NCI-H446 treated with DMSO at 0.1 percent for 48 hours (cell line): ENCODE results near the gene PLK2.

Experiments used
- DNase-seq: peaks from one replicate; lab custom pipeline; 2025; lab: John Stamatoyannopoulos, UW

The PLK2 gene

DNA sequence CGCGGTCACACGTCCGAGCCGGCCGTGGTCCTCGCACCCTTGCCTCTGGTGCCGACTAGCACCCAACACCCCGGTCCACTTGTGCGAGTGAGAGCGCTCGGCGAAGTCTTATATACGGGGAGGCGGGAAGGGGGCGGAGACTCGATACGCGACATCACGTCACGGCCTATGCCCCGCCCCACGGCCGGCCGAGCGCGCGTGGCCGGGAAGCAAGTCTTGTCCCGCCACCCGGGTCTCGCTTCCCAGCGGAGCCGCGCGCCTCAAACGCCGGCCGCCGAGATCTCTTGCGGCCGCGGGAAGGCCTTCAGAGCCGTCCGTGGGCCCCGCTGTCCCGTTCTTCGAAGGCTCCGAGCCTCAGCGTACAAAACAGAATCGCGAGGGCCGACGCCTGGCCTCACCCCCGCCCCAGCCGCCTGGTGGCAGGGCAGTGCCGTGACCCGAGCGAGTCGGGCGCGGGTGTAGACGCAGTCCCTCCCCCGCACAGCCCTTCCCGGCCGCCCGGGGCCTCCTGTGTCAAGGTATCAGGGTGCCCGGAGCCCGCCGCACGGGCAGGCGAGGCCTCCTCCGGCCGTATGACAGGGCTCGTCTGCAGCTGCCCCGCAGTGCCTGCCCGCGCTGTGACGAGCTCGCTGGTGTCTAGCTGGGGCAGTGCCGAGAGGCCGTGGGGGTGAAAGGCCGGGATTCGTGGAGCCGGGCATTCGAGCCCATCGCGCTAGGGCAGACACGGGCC lies at the start of gene PLK2:
TSS of gene PLK2 (minus strand) at position 85 of the 730 bp plus-strand sequence. CDS start 127 bp downstream, outside the sequence.
- peak; percentile 52 for DNase-seq

DNA sequence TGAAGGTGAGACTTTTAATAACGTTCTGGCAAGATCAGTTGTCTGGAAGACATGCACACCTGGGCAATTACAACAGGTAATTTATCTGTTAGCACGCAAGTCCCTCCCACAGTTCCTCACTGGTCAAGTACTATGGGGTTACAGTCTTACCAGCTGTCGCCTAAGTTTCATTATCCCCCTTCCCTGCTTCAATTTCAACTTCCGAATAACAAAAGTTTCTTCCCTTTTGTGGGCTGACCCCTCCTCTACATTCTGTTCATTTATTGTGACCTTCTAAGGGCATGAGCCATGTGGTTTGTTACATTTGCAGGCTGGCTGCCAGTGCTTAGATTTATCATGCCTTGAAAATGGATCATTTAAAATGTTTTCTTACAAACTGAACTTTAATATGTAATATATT lies 47.8 kb upstream of the PLK2 start:
- DNase-seq: no peak

DNA sequence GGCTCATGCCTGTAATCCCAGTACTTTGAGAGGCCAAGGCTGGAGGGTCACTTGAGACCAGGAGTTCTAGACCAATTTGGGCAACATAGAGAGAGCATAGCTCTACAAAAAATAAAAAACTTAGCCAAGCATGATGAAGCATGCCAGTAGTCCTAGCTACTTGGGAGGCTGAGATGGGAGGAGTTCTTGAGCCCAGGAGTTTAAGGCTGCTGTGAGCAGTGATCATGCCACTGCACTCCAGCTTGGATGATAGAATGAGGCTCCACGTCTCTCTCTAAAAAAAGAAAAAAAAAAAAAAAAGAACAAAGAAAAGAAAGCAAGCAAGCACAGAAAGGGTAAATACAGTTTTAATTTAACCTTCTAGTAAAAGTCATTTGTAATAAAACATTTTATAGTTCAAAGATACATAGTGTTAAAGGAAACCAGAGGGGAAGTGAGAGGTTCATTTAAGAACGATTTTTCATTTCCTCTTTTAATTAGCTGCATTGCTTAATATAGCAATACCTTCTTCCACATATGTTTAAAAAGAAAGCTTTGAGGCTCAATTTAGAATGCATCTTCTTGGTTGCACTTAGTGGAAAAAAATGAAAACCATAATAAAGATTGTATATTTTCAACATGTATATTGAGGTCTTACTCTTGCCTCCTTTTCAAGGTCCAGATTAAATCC lies 46.2 kb upstream of the PLK2 start:
- no peak for DNase-seq

DNA sequence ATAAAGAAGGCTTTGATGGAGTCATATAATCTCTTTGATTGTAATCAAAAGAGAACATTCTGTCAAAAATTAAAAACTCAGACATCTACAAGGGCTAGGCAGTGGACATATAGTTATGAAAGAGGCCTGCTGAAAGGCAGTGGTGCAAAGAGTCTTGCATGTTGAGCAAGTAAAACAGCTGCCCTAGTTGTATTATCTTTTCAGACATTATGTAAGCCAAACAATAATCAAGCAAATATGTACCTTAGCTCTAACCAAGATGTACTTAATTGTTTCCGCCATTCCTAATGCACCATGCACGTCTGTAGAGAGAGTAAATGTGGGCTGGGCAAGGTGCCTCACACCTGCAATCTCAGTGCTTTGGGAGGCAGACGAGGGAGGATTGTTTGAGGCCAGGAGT lies 45.6 kb upstream of the PLK2 start:
- DNase-seq: no peak

DNA sequence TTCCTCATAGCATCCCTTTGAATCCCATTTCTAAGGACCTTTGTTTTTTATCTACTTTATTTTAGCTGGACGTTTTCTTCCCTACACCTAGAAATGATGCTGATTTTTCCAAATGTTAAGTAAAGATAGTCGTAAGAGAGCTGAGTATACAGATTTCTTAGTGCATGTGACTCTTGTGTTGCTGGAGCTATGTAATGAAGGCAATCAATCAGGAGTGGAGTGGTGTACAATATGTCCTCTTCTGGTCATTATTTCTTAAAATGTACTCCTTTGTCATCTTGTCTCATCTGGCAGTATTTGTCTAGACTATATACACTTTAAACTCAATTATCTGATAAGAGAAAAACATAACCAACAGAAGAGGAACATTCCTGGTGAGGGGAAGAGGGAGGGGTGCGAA lies 44.9 kb upstream of the PLK2 start:
- no peak for DNase-seq

DNA sequence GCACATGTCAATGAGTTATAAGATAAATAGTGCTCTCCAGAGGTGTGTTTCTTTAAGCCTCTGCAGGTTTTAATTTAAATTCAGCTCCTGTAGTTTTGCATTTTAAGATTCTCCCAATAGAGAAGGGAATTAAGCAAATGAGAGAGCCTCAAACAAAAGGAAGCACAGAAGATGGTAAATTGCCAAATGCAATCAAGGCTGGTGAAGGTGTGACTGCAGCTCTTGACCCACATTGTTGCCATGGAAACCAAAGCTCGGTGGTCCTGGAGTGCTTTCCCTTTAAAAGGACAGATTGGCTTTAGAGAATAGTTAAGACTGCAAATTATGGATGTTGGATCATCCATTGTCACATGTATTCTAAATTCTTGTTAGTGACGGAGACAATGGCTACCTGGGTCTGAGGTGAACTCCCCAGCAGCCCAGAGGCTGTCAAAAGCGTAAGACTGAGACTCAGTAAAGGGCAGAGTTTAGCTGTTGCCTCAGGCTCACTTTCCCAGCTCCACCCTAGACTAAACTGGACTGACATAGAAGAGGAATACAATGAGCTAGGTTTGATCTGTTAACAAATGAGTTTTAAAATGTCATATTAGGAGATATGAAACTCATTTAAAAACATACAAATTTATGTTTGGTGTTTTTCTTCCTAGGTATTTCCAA lies 43.6 kb upstream of the PLK2 start:
- DNase-seq: no peak

DNA sequence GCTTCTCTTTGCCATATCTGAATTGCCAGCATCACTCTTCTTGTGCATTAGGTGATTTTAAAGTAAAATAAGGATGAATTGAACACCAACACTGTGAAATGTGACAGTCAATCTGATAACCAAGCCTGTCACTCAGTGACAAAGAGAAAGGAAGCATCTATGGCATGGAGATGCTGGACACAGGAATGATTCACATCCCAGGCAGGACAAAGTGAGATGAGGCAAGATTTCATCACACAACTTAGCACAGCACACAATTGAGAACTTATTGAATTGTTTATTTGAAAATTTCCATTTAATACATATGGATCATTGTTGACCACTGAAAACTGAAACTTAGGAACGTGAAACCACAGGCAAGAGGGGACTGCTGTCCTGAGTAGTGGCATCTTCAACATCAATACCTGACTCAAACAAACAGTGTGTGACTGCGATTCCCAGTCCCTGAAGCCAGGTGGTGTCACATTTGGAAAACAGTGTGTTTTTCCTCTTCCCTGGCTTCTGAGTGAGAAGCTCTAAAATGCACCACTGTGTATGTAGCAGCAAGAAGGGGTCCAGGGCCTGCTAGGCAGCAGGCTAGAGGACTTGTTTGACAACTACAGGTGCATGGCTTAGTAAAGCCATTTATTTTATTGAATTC lies 42.0 kb upstream of the PLK2 start:
- DNase-seq: no peak

DNA sequence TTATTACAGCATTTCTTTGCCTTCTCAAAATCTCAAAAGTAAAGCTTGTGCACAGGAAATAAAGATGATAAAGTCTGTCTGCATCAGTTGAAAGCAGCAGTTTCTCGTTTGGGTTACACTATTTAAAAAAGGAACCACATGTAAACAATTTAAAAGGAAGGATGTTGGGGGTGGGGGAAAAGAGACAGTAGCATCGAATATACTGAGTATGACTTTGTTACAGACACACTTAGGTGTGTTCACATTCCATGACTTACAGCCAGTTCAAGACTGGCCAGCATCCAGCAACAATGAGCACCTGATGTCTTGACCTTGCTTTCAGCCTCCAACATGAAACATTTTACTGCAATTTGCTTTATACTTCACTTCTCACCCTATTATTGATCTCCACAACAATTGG lies 40.1 kb upstream of the PLK2 start:
- DNase-seq: no peak

DNA sequence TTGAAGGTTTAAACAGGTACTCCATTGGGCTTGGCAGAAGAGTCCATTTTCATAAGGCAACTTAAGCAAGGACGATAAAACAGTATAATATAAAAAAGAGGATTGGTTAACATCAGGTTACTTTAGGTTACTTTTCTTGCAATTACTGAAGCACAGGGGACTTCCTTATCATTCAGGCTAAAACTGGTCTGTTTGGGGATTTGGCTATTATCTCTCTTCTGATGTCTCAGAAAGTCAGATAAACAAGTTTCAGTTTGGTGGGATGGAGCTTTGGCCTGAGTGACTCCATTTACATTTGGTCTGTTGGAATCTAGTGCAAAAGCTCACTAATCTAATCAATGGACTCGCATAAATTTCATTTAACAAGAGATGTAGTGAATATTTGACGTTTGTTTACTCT lies 39.3 kb upstream of the PLK2 start:
- no peak for DNase-seq

DNA sequence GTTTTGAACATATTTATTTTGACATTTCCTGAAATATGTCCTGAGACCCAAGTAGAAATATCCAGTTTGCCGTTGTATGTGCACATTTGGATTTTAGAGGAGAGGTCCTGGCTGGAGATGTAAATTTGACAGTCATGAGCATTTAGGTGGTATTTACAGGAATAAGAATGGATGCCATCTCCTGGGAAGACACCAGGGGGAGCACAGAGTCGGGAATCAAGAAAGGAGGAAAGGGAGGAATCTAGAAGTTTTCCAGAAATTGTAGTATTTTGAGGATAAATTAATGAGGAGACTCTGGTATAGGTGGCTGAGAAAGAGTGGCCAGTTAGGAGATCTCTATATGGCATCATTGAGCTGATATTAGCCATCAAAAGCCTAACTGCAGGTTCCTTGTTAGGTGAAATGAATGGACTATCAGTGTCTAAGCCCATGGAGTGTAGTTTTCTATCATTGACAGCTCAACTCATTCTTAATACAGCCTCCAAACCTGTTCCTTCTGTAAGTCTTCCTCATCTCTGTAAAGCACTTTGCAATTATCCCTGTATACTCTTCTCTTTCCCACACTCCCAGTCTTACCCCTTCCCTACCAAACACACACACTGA lies 38.6 kb upstream of the PLK2 start:
- DNase-seq: no peak

DNA sequence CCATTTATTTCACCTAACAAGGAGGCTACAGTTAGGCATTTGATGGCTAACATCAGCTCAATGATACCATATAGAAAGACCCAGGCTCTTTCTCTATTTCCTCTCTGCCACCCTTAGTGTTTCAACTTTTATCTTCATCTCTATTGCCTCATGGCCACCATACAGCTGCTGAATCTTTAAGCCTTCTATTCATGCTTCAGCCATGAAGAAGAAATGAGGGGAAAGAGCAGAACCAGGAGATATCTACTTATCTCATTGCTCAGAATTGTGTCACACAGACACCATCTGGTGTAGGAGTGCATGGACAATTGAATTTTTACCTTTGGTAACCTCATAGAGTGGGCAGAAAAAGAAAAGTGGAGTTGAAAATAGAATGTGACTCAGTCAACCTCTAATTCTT lies 38.0 kb upstream of the PLK2 start:
- no peak for DNase-seq

DNA sequence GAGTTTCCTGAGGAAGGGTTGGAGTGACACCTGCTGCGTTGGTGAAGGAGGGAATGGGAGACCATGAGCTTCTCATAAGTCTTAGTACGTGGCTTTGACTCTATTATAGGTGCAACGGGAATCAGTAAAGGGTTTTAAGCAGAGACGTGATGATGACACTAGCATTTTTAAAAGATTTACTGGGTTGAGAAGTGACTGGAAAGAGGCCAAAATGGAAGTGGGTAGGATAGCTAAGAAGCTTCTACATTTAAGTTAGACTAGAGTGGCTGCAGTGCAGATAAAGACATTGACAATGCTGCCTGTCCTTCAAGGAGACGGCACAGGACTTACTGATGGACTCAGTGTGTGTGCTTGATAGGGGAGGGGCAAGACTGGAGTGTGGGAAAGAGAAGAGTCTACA lies 37.5 kb upstream of the PLK2 start:
- DNase-seq: no peak

DNA sequence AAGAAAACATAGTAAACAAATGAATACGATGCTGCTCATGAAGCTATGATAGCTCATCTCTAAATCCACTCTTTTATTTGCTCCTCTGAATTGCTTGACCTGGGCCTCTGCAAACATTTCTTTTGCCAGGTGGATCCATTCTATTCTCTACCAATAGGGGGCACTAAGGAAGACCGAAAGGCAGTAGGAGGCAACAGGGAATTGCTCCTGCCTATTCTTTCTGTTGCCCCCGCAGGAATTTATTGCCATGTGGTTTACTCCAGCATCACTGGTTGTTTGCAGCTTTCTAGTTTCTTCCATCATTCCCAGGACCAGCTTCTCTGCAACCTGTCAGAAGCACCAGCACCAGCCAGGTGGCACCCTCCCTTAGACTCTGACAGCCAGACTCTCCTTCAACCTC lies 36.6 kb upstream of the PLK2 start:
- no peak for DNase-seq

DNA sequence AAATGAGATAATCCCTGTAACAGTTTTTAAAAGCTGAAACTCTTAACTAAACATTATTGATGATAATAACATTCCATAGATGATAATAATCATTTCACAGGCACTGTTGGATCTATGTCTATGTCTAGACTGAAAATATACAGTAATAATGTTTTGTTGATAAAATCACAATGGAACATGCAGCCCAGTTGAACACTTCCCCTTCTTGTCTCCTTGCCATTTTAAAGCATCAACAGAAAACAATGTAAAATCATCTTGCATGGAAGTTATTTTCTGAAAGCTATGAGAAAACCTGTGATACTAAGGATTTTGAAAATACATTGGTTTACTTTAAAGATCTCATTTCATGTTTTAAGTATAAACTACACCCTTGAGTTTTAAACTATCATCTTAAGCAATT lies 33.3 kb upstream of the PLK2 start:
- DNase-seq: no peak

DNA sequence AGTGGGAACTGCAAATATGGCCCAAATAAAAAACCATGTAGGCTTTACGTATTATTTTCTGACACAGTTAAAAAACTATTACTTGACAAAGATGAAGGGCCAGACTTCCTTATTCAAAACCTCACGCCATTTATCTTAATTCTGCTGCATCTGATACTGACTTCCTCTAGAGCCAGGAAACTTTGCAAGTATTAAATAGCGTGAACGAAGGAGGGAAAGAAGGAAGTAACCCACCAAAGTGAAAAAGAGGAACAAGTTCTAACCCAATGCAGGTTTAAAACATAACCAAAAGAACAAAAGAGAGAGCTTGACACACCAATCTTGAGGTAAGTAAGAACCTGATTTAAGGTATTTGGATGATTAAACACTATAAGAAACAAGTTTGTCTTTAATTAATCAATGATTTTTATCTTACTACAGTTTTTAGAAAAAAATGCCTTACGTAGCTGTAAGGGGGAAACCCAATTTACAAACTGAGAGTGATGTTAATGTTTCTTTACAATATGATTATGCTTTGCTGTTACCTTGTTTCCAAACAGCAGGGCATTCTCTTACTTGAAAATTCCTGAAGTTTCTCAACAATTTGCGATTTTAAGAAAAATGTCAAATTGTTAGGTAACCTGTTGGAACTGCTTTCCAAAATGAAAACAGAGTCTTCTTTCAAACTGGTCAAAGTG lies 31.5 kb upstream of the PLK2 start, which contains the start of gene GAPT:
TSS of gene GAPT (plus strand) at position 220 of the 677 bp plus-strand sequence. CDS start 3,102 bp downstream, outside the sequence.
- no peak for DNase-seq

DNA sequence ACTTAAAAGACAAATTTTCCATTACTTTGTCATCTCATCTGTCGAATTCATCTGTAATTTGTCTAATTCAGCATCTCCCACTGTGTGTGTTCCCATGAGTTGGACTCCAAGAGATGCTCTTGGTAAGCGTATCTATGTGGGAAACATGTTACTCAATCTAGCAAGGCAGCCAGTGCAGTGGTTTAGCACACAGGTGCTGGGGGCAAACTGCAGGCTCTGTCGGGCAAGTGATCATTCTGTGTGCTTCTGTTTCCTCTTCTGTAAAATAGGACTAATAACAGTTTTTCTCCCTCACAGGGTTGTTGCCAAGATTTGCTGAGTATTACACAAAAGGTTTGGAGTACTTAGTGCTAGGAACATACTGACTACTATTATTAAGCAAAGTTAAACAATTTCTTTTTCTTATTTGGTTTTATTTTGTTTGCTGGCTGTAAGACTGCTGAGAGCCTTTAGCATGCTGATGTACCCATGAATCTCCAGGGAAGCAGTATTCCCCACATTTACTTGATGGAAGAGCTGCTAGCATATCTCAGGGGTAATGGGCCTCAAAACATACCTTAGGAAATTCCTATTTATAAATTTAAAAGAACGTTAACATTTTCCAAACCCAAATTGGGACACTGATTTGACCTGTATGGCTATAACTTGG lies 30.6 kb upstream of the PLK2 start:
- no peak for DNase-seq

DNA sequence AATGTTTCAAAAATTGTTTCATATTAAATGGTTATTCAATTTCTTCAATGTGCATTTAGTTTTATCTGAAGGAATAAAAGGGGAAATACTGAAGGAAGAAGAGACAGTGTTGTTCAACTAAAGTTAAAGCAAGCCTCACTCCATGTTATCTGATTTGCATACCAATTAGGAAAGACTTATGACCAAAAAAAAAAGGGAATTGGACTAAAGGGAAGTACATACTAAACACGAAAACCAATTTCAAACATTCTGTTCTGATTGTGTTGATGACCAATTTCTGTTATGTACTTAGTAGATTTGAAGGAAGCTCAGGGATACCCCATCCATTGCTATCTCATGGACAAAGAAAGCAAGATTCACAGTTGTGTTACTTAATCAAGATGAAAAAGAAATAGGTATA lies 26.4 kb upstream of the PLK2 start:
- DNase-seq: no peak

DNA sequence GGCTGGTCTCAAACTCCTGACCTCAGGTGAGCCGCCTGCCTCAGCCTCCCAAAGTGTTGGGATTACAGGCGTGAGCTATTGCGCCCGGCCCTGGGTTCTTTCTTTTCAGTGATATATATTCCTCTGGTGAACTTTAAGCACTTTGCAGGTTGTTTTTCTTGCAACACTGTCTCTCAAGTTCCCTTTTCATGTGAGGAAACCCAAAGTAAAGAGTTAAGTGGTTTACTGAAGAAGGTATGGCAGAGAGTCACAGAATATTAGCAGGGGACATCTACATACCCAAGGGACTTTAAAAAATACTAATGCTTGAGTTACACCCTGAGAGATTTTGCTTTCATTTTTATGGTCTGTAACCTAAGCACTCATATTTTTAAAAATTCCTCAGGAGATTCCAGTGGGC lies 24.6 kb upstream of the PLK2 start:
- no peak for DNase-seq

DNA sequence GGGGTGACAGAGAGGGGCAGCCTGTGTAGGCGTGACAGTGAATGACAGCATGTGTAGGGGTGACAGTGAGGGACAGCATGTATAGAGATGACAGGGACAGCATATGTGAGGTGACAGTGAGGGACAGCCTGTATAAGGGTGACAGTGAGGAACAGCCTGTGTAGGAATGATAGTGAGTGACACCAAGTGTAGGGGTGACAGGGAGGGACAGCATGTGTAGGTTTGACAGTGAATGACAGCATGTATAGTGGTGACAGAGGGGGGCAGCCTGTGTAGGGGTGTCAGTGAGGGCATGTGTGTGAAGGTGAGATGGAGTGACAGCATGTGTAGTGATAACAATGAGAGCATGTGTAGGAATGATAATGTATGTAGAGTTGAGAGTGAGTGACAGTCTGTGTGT lies 22.6 kb upstream of the PLK2 start:
- DNase-seq: no peak

DNA sequence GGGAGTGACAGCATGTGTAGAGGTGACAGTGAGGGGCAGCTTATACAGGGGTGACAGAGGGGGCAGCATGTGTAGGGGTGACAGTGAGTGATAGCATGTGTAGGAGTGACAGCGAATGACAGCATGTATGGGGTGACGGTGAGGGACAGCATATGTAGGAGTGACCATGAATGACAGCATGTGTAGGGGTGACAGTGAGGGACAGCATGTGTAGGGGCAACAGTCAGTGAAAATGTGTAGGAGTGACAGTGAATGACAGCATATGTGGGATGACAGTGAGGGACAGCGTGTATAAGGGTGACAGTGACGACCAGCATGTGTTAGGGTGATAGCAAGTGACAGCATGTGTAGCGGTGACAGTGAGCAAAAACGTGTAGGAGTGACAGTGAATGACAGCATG lies 21.9 kb upstream of the PLK2 start:
- DNase-seq: no peak

DNA sequence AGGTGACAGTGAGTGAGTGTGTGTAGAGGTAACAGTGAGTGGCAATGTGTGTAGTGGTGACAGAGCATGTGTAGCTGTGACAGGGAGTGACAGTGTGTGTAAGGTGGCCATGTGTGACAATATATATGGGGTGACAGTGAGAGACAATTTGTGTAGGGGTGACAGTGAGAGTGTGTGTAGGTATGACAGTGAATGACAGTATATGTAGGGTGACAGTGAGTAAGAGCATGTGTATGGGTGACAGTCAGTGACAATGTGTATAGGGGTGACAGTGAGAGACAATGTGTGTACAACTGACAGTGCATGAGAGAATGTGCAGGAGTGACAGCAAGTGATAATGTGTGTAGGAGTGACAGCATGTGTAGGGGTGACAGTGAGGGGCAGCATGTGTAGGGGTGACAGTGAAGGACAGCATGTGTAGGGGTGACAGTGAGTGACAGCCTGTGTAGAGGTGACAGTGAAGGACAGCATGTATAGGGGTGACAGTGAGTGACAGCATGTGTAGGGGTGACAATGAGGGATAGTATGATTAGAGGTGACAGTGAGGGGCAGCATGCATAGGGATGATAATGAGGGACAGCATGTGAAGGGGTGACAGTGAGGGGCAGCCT lies 21.3 kb upstream of the PLK2 start:
- DNase-seq: no peak
